ENCODE measurements around the gene TRIP11.

TRIP11 gene

GRCh38 chr14:92009604-92010003 lies 30.3 kb downstream of the TRIP11 start:
- DNase-seq = no peak

DNA sequence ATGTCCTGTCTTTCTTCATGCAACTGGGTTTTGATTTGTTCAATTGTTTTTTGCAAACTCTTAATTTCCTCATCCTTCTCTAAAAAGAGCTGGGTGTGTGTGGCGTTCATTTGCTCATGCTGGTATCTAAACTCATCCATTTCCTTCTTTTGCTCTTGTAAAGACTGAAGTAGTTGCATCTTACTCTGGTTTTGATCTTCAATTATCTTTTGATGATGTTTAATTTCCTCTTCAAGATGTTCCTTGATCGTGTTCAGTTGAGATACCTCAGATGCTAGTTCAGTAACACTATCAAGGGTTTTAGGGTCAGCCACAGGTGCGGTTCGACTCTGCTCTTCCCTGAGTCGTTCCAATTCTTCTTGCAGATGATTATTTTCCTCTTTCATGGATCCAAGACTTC lies 34.8 kb downstream of the TRIP11 start:
- DNase-seq = no peak

GRCh38 chr14:92004062-92004461 lies 35.8 kb downstream of the TRIP11 start:
- peak; percentile 28 for DNase-seq

- DNase-seq = no peak
These were observed 40.9 kb downstream of the TRIP11 start for GRCh38 chr14:91998667-91999570.

- no peak for DNase-seq
These were observed 42.4 kb downstream of the TRIP11 start for GRCh38 chr14:91997492-91997891.

- DNase-seq = peak; percentile 76
These were observed 42.9 kb downstream of the TRIP11 start for GRCh38 chr14:91996948-91997371.

GRCh38 chr14:91987192-91987591 lies 52.7 kb downstream of the TRIP11 start:
- DNase-seq = no peak

DNA sequence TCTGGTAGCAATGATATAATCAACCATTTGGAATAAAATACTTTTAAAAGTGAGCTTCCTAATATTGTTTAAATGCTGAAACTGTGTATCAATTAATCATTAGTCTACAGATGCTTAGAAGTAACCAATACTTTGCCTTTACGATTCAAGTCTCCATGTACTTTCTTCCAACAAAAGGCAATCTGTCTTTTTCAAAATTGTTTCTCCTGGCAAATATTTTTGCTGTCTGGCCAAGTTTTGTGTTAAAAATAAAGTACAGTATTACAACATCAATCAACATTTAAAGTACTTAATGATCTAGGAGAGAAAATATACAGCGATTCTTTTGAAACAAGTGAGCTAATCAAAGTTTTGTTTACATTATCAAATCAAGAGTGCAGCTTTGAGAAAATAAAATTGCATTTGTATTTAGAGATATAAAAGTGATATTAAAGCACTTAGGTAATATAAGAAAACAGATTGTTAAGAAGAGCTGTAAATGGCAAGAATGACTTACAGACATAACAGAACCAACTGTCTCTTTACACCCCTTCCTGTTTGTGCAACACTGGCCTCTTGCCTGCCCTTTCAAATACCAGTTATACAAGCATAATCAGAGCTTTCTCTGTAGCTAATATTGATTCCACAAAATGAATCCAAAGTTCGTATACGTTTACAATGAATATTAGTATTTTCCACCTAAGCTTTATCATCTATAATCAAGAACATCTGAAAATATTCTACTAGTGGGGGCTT lies 54.2 kb downstream of the TRIP11 start:
- DNase-seq = peak; percentile 11

GRCh38 chr14:91985008-91985407 lies 54.9 kb downstream of the TRIP11 start:
- DNase-seq = peak; percentile 66

DNA sequence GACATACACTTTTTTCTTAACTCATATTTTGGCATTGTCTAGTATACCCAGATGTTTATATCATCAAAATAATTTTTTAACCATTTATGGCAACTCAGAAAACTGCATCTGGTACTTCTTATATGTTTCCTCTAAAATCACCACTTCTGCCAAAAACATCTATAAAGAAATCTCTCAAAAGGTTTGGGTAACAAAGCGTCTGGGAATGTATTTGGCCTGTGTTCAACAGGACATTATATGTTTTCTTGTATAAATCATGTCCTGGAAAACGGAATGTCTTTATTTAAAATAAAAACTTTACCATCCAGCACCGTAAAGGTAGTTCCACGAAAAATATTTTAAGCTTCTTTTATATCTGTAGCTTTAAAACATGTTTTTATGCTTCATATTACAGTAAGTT lies 56.3 kb downstream of the TRIP11 start:
- DNase-seq = no peak

DNA sequence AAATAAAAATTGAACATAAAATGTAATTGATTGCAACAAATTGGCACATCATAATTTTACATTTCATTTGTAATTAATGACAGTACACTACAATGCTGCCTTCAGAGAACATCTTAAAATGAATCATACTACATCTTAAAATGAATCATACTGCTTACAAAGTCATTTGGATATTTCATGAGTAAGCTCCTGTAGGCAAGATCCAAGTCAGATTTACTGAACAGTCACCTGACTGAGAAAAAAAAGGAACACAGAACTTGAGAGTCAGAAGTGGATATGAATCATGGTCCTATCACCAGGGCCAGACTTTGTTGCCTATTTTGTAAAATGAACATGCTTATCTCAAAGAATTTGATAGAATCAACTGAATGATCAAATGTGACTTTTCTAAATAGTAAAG lies 59.7 kb downstream of the TRIP11 start:
- DNase-seq = peak; percentile 90

DNA sequence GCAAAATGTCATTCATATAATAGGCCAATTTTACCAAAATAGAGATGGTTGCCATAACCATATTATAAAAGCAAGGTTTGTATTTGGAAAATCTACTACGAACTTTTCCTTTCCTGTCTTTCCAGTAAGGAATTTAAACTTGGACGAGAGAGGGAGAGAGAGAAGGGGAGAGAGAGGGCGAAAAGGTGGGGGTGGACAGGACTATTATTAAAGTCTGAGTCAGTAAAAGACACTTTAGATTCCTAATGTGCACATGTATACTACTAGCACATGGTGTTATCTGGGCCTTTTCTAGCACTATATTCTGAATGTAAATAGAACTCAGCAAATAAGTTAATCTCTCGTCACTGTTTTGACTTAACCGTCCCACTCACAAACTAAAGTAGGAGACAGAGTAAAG lies 62.0 kb downstream of the TRIP11 start:
- no peak for DNase-seq

GRCh38 chr14:91975763-91976162 lies 64.1 kb downstream of the TRIP11 start:
- DNase-seq = no peak

DNA sequence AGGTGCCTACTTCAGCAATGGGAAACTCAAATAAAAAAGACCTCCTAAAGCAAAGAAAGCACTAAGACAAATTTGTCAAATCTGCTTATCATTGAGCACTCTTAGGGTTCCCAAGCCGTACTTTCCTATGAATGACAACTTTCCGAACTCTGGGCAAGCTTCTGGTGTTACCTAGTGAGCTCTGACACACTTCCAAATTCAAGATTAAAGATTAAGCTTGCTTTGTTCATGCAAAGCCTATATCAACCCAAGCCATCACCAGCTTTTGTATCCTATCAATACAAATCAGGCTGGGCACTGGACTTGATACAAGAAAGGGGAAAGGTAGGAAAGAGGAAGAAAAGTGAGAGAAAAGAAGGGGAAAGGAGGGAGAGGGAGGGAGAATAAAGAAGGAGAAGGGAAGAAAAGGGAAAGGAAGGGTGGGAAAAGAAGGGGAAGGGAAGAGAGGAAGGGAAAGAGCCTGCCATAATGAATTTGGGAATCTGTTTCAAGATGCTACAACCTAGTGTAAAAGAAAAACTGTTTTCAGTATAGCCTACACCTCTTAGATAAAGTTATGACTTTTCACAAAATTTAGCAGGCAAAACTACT lies 68.6 kb downstream of the TRIP11 start:
- no peak for DNase-seq

- no peak for DNase-seq
These were observed 71.6 kb downstream of the TRIP11 start for GRCh38 chr14:91968280-91968679.

DNA sequence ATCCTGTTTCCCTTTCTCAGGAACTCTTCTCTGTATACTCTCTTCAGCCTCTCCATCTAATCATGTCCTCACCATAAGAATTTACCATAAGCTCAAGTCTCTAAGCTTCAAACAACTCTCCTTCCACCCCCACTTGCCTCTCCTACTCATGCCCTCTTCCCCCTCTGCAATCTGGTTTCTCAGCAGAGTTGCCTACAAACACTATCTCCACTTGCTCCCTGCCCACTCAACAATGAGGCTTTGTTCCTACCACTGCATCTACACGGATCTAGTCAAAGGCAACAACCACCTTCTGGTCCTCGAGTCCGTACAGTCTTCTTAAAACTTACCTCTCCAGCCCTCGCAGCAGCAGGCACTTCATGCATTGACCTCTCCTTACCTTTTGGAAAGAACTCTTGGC lies 75.1 kb downstream of the TRIP11 start:
- no peak for DNase-seq

GRCh38 chr14:91964011-91964410 lies 75.8 kb downstream of the TRIP11 start:
- no peak for DNase-seq

DNA sequence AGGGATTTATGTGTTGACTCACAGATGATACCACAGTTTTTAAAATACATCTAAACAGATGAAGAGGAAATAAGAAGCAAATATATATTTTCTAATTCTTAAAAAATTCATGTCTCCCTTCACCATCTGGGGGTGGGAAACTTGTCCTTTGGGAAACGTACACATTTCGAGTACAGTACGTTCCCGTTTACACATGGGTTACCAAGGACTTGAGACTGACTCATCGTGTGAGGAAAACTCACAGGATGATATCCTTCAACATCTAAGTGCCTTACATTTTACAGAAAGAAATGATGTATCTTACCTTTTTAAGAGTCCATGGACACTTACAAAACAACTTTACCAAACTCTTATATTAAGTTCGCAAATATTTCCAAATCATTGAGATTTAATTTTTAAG lies 76.4 kb downstream of the TRIP11 start:
- DNase-seq = no peak

DNA sequence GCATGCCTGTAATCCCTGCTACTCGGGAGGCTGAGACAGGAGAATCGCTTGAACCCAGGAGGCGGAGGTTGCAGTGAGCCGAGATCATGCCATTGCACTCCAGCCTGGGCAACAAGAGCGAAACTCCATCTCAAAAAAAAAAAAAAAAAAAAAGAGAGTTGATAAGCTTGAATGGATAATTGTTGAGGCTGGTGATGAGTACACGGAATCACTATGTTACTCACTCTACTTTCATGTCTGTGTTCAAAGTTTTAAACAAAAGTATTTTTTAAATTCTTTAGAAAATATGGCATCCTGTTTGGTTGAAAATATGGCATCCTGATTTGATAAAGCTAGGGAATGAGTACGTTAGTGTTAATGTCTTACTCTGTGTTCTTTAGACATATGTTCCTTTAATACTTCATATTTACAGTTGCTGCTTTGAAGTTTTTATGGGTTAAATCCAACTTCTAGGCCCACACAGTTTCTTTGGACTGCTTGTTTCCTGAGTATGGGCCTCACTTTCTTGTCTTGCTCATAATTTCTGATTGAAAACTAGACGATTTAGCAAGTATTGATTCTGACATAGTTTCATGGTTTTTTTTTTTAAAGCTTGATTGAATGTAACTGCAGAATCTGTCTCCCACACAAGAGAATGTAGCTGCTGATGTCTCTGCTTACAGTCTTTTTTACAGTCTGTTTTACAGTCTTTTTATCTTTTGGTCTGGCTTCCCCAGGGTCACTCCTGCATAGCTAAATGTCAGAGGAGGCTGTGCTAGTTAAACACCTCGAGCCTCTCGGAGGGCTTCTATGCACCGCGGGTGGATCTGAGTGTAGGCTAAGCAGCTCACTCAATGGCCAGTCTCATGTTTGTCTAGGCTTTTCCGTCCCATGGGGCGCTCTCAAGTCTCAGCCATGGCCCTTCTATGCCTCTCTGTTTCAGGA lies 78.3 kb downstream of the TRIP11 start:
- DNase-seq = no peak

- DNase-seq = no peak
These were observed 82.0 kb downstream of the TRIP11 start for GRCh38 chr14:91957876-91958313.

DNA sequence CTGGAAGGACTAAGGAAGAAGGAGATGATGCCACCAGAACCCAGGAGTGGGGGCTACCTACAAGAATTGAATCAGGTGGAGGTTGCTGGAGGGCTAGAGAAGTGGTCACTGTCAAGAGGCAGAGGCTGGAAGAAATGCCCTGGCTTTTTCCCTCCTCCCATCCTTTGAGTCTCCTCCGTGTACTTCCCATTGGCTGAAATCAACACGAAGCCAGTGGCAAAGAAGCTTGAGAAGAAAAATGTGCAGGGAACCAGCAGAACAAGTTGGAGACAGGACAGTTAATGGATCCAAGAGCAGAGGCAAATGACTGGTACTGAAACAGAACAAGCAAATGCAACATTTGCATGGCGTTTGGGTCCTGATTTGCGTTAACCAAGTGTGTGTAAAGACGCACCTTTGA lies 83.2 kb downstream of the TRIP11 start:
- no peak for DNase-seq

DNA sequence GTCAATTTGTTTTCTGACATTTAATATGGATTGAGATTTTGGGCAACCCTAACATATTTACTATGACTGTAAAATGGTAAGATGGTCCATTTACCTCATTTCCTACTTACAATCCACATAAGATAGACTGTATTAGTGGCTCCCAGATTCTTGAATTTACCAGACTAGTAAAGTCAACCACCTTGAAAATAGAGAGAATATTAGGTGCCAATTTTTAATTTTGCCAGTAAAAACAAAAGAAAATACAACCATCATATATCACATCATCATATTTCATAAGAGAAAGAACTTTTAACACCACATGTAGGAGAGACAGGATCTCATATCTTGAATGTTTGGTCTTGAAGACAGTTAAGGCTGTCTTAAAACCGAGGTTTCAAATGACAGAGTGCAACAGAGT lies 84.7 kb downstream of the TRIP11 start:
- DNase-seq = no peak
